HG03439 (cell line): ENCODE data around the gene SH3RF1.

Experiments
- ATAC-seq: cut with Tn5 transposase; IDR thresholded peaks from one replicate; pipeline ENCODE4 v1.9.1; 2021; ENCODE audit warnings: mild to moderate bottlenecking, moderate library complexity; ENCODE audit not compliant: unreplicated experiment

SH3RF1 gene

GRCh38 chr4:169080981-169081380, 189.8 kb downstream of the SH3RF1 start:
- ATAC-seq = no peak

GRCh38 chr4:169079942-169080827, 190.6 kb downstream of the SH3RF1 start:
- peak; percentile 82 for ATAC-seq

- ATAC-seq = no peak
Observed at GRCh38 chr4:169074117-169074516, 196.6 kb downstream of the SH3RF1 start.

- ATAC-seq = no peak
Observed at GRCh38 chr4:169071747-169072146, 199.0 kb downstream of the SH3RF1 start.

GRCh38 chr4:169070895-169071218, 199.9 kb downstream of the SH3RF1 start:
- ATAC-seq = no peak

GRCh38 chr4:169070071-169070894, 200.5 kb downstream of the SH3RF1 start:
- ATAC-seq = no peak

GRCh38 chr4:169068423-169068822, 202.3 kb downstream of the SH3RF1 start:
- ATAC-seq = peak; percentile 56

- ATAC-seq = no peak
Observed at GRCh38 chr4:169066934-169067333, 203.8 kb downstream of the SH3RF1 start.

GRCh38 chr4:169064296-169064695, 206.5 kb downstream of the SH3RF1 start:
- ATAC-seq = no peak

- ATAC-seq = no peak
Observed at GRCh38 chr4:169063441-169063840, 207.3 kb downstream of the SH3RF1 start.

- ATAC-seq = no peak
Observed at GRCh38 chr4:169062897-169063244, 207.9 kb downstream of the SH3RF1 start.

GRCh38 chr4:169061386-169061785, 209.4 kb downstream of the SH3RF1 start:
- ATAC-seq = no peak

- no peak for ATAC-seq
Observed at GRCh38 chr4:169060391-169061091, 210.2 kb downstream of the SH3RF1 start.

GRCh38 chr4:169059306-169060211, 211.2 kb downstream of the SH3RF1 start:
- no peak for ATAC-seq

- ATAC-seq = no peak
Observed at GRCh38 chr4:169058312-169058711, 212.4 kb downstream of the SH3RF1 start.

GRCh38 chr4:169054879-169055278, 215.9 kb downstream of the SH3RF1 start:
- ATAC-seq = no peak

GRCh38 chr4:169052594-169052945, 218.2 kb downstream of the SH3RF1 start:
- ATAC-seq = no peak

GRCh38 chr4:169051761-169052593, 218.8 kb downstream of the SH3RF1 start:
- ATAC-seq = no peak

GRCh38 chr4:169050881-169051760, 219.6 kb downstream of the SH3RF1 start:
- ATAC-seq = no peak
